NCI-H2196 (cell line): ENCODE results near the gene ATOH8.

Experiments
- DNase-seq: peaks from one replicate; lab custom pipeline; 2025; ENCODE audit not compliant: unreplicated experiment; lab: John Stamatoyannopoulos, UW

Gene ATOH8

GRCh38 chr2:85785027-85785822 lies 31.4 kb downstream of the ATOH8 start:
- no peak for DNase-seq

- DNase-seq = no peak
Observed at GRCh38 chr2:85785871-85786270, 32.1 kb downstream of the ATOH8 start.

- no peak for DNase-seq
Observed at GRCh38 chr2:85786444-85786843, 32.7 kb downstream of the ATOH8 start.

GRCh38 chr2:85786865-85787264 lies 33.1 kb downstream of the ATOH8 start:
- no peak for DNase-seq

GRCh38 chr2:85787282-85787980 lies 33.6 kb downstream of the ATOH8 start:
- DNase-seq = no peak

GRCh38 chr2:85787981-85788340 lies 34.2 kb downstream of the ATOH8 start:
- DNase-seq = no peak

- DNase-seq = no peak
Observed at GRCh38 chr2:85788603-85789002, 34.8 kb downstream of the ATOH8 start.

GRCh38 chr2:85789271-85789670 lies 35.5 kb downstream of the ATOH8 start:
- no peak for DNase-seq

GRCh38 chr2:85790032-85790431 lies 36.2 kb downstream of the ATOH8 start:
- DNase-seq = no peak

GRCh38 chr2:85790499-85791188 lies 36.9 kb downstream of the ATOH8 start:
- DNase-seq = no peak

GRCh38 chr2:85791704-85792565 lies 38.1 kb downstream of the ATOH8 start:
- DNase-seq = no peak

- no peak for DNase-seq
Observed at GRCh38 chr2:85792783-85793441, 39.1 kb downstream of the ATOH8 start.

- no peak for DNase-seq
Observed at GRCh38 chr2:85793584-85793983, 39.8 kb downstream of the ATOH8 start.

GRCh38 chr2:85794038-85794441 lies 40.2 kb downstream of the ATOH8 start:
- no peak for DNase-seq

GRCh38 chr2:85794491-85795121 lies 40.8 kb downstream of the ATOH8 start:
- DNase-seq = no peak

GRCh38 chr2:85795331-85796045 lies 41.7 kb downstream of the ATOH8 start:
- DNase-seq = no peak

GRCh38 chr2:85796046-85796340 lies 42.2 kb downstream of the ATOH8 start:
- no peak for DNase-seq

- no peak for DNase-seq
Observed at GRCh38 chr2:85796341-85797262, 42.8 kb downstream of the ATOH8 start.

GRCh38 chr2:85797263-85797660 lies 43.5 kb downstream of the ATOH8 start:
- no peak for DNase-seq
